H1 (cell line): ENCODE measurements around the gene GALNT17. TPM values are rescaled to one million over a fixed set of nuclear protein-coding genes. Genes with fewer than 3 reads are reported as not detected.

Experiments
- CTCF ChIA-PET: fragments of 300-600 bp; sonication (Branson Sonifier 250); formaldehyde crosslinking; loops from one replicate; lab custom pipeline; 2021; ENCODE audit not compliant: partially characterized antibody; lab: Charles Lee
- POLR2A ChIA-PET: fragments of 300-600 bp; sonication (Branson Sonifier 250); formaldehyde crosslinking; loops from one replicate; lab custom pipeline; 2021; ENCODE audit warnings: inconsistent platforms; ENCODE audit not compliant: partially characterized antibody; lab: Charles Lee
- DNase-seq, 2 experiments: peaks; one replicate each; pipeline versions ENCODE4 v3.0.0 to v3.0.0-alpha.2; 2010 to 2022; ENCODE audit warnings: low spot score in 2 of 2, low read depth in 1 of 2, mixed read lengths in 1 of 2
- FAIRE-seq: peaks from 2 replicates; lab custom pipeline; 2011; peaks lifted over from hg19 to GRCh38; lab: Jason Lieb, UNC
- H2AFZ ChIP-seq: 2 replicates; pipeline ENCODE4 v1.8.1; 2012; ENCODE audit warnings: low read length, inconsistent platforms
- H2AK5ac ChIP-seq: 2 replicates; pipeline ENCODE4 v1.6.1; 2013; ENCODE audit warnings: low read depth, low read length
- H2BK120ac ChIP-seq: replicated peaks from 2 replicates; pipeline ENCODE3; 2013; ENCODE audit warnings: low read depth, low read length, inconsistent platforms
- H2BK12ac ChIP-seq: 2 replicates; pipeline ENCODE4 v1.6.1; 2013; ENCODE audit warnings: low read depth, low read length
- H2BK15ac ChIP-seq: 2 replicates; pipeline ENCODE4 v1.6.1; 2013; ENCODE audit warnings: low read length
- H2BK20ac ChIP-seq: 2 replicates; pipeline ENCODE4 v1.6.1; 2013; ENCODE audit warnings: low read length
- H2BK5ac ChIP-seq: 2 replicates; pipeline ENCODE4 v1.6.1; 2013; ENCODE audit warnings: low read depth, low read length
- H3K14ac ChIP-seq: 2 replicates; pipeline ENCODE4 v1.6.1; 2013; ENCODE audit warnings: inconsistent platforms; ENCODE audit not compliant: insufficient read length
- H3K18ac ChIP-seq: 2 replicates; pipeline ENCODE4 v1.6.1; 2013; ENCODE audit warnings: low read length; ENCODE audit errors: extremely low read depth
- H3K23ac ChIP-seq: 2 replicates; pipeline ENCODE4 v1.6.1; 2013; ENCODE audit warnings: inconsistent platforms; ENCODE audit not compliant: insufficient read length
- H3K23me2 ChIP-seq: 2 replicates; pipeline ENCODE4 v1.6.1; 2013; ENCODE audit warnings: low read depth, low read length
- H3K27ac ChIP-seq: 2 replicates; pipeline ENCODE4 v1.6.1; 2011; ENCODE audit warnings: low read depth, low read length, inconsistent platforms
- H3K27me3 ChIP-seq, 4 experiments: replicated peaks in 1 of 4; 1 replicate in 1 of 4; 2 replicates in 3 of 4; pipeline versions ENCODE4 v1.6.1 to v1.8.1; 2011 to 2013; ENCODE audit warnings: low read length in 3 of 4, mild to moderate bottlenecking in 3 of 4, inconsistent platforms in 2 of 4, mixed read lengths in 2 of 4, moderate library complexity in 1 of 4; ENCODE audit not compliant: control insufficient read depth in 3 of 4, insufficient read depth in 3 of 4; ENCODE audit errors: extremely low read depth in 1 of 4
- H3K36me3 ChIP-seq, 4 experiments: 2 replicates each; pipeline versions ENCODE4 v1.6.1 to v1.8.1; 2011 to 2013; ENCODE audit warnings: mild to moderate bottlenecking in 4 of 4, low read length in 3 of 4, moderate library complexity in 2 of 4, control low read depth in 1 of 4, inconsistent platforms in 1 of 4; ENCODE audit not compliant: insufficient read depth in 4 of 4, control insufficient read depth in 2 of 4
- H3K4ac ChIP-seq: replicated peaks from 2 replicates; pipeline ENCODE3; 2013; ENCODE audit warnings: low read length, low read depth, mixed read lengths, inconsistent platforms; ENCODE audit not compliant: insufficient read length
- H3K4me1 ChIP-seq, 4 experiments: replicated peaks in 1 of 4; 1 replicate in 1 of 4; 2 replicates in 3 of 4; pipeline versions ENCODE4 v1.6.1 to v1.8.1; 2011 to 2013; ENCODE audit warnings: low read length in 3 of 4, inconsistent platforms in 2 of 4, mixed read lengths in 1 of 4; ENCODE audit not compliant: insufficient read depth in 4 of 4, control insufficient read depth in 3 of 4
- H3K4me2 ChIP-seq, 2 experiments: 2 replicates each; pipeline versions ENCODE4 v1.6.1 to v1.8.1; 2011 to 2013; ENCODE audit warnings: low read depth in 2 of 2, low read length in 2 of 2, control low read depth in 1 of 2, inconsistent platforms in 1 of 2, mild to moderate bottlenecking in 1 of 2; ENCODE audit not compliant: insufficient read depth in 1 of 2
- H3K4me3 ChIP-seq, 4 experiments: fragments of 200-600, 300-600 bp in 1 of 4; sonication (generic), shearing (Covaris generic), sonication (Bioruptor Twin) in 1 of 4; 2 replicates each; pipeline versions ENCODE4 v1.5.1 to v1.8.1; 2011 to 2016; ENCODE audit warnings: low read length in 4 of 4, low read depth in 3 of 4, control low read depth in 2 of 4, inconsistent platforms in 2 of 4, mild to moderate bottlenecking in 2 of 4, mixed read lengths in 1 of 4, moderate library complexity in 1 of 4; ENCODE audit not compliant: insufficient read depth in 2 of 4; ENCODE audit errors: extremely low read depth in 1 of 4
- H3K56ac ChIP-seq: replicated peaks from 2 replicates; pipeline ENCODE3; 2013; ENCODE audit warnings: low read depth, mild to moderate bottlenecking, mixed read lengths, low read length, inconsistent platforms; ENCODE audit not compliant: insufficient read length
- H3K79me1 ChIP-seq: 2 replicates; pipeline ENCODE4 v1.6.1; 2013; ENCODE audit warnings: low read depth, low read length, control low read depth
- H3K79me2 ChIP-seq, 2 experiments: 2 replicates each; pipeline versions ENCODE4 v1.6.1 to v1.8.1; 2012 to 2013; ENCODE audit warnings: low read length in 2 of 2, mild to moderate bottlenecking in 2 of 2, inconsistent platforms in 1 of 2; ENCODE audit not compliant: insufficient read depth in 2 of 2, control insufficient read depth in 1 of 2
- H3K9ac ChIP-seq, 4 experiments: replicated peaks in 1 of 4; 1 replicate in 1 of 4; 2 replicates in 3 of 4; pipeline versions ENCODE4 v1.6.1 to v1.8.1; 2011 to 2013; ENCODE audit warnings: low read depth in 3 of 4, low read length in 3 of 4, control low read depth in 2 of 4, mild to moderate bottlenecking in 2 of 4, moderate library complexity in 2 of 4, inconsistent platforms in 1 of 4; ENCODE audit errors: extremely low read depth in 1 of 4
- H3K9me3 ChIP-seq, 2 experiments: 2 replicates each; pipeline versions ENCODE4 v1.6.1 to v1.8.1; 2012 to 2013; ENCODE audit warnings: mild to moderate bottlenecking in 2 of 2, moderate library complexity in 2 of 2, control low read depth in 1 of 2, inconsistent platforms in 1 of 2, low read depth in 1 of 2, low read length in 1 of 2, mixed read lengths in 1 of 2; ENCODE audit not compliant: insufficient read depth in 2 of 2
- H4K20me1 ChIP-seq, 2 experiments: replicated peaks in 1 of 2; 2 replicates each; pipeline versions ENCODE3 to v1.8.1; 2011 to 2013; ENCODE audit warnings: inconsistent platforms in 2 of 2, low read length in 2 of 2, mild to moderate bottlenecking in 1 of 2; ENCODE audit not compliant: insufficient read depth in 2 of 2, control insufficient read depth in 1 of 2
- H4K5ac ChIP-seq: 2 replicates; pipeline ENCODE4 v1.6.1; 2013; ENCODE audit warnings: low read length, low read depth, mixed read lengths, inconsistent platforms; ENCODE audit not compliant: insufficient read length
- H4K8ac ChIP-seq: 2 replicates; pipeline ENCODE4 v1.8.0; 2013; ENCODE audit warnings: mild to moderate bottlenecking, moderate library complexity, low read length, inconsistent platforms; ENCODE audit not compliant: insufficient read depth; ENCODE audit errors: extremely low read depth
- H4K91ac ChIP-seq: replicated peaks from 2 replicates; pipeline ENCODE3; 2013; ENCODE audit warnings: low read length, mixed read lengths, inconsistent platforms; ENCODE audit not compliant: insufficient read length
- CEBPB ChIP-seq: IDR thresholded peaks from 2 replicates; pipeline ENCODE4 v1.6.1; 2012; ENCODE audit warnings: low read depth, low read length
- PHF8 ChIP-seq: fragments of 200-600 bp; sonication (generic); conservative IDR thresholded peaks from 2 replicates; pipeline ENCODE4 v1.7.1; 2012; ENCODE audit warnings: low read depth, mild to moderate bottlenecking, inconsistent platforms, low read length, moderate library complexity
- WGBS, 2 experiments: shearing (Covaris generic) in 1 of 2; methylation state at CpG; one replicate each; pipeline versions ENCODE4 v1.1.6 to v1.1.7; 2013 to 2015; ENCODE audit warnings: low lambda C conversion rate in 2 of 2, mixed read lengths in 2 of 2, inconsistent platforms in 1 of 2, low coverage in 1 of 2, missing lambda C conversion rate in 1 of 2; ENCODE audit not compliant: insufficient replicate concordance in 2 of 2, insufficient coverage in 1 of 2, insufficient read length in 1 of 2; ENCODE audit errors: extremely low coverage in 1 of 2, missing lambda C conversion rate in 1 of 2; 5-methylcytosine and 5-hydroxymethylcytosine counted together
- polyA plus RNA-seq, 7 experiments: library from polyadenylated mRNA; depleted of rRNA in 3 of 7; stranded (reverse) in 5 of 7; unstranded in 2 of 7; fragments of >200 nt in 5 of 7; fragments of 200-250 nt in 2 of 7; gene quantifications; 1 replicate in 5 of 7; 2 replicates in 1 of 7; 4 replicates in 1 of 7; pipeline versions ENCODE4 v1.2.1 to v1.2.3, GENCODE V29; 2011 to 2013; ENCODE audit warnings: missing spikeins in 2 of 7, mixed read lengths in 2 of 7
- total RNA-seq: library from RNA; stranded (reverse); fragmentation: NEBNext Ultra II Directional; extraction: Animal tissue kit (Norgen Biotek cat#: 25700); gene quantifications from 2 replicates; pipeline ENCODE4 v1.2.1, GENCODE V29; 2021
- TF ChIP-seq, protein P1 (sequence below): IDR thresholded peaks from 2 replicates; pipeline ENCODE4 v1.6.1; 2011; ENCODE audit warnings: low read depth, mild to moderate bottlenecking, low read length; ENCODE audit not compliant: insufficient read depth

The GALNT17 gene
- total and polyA plus RNA-seq, 2 of the 8 experiments (the other 6 are each of a cell fraction or from before 2014, with no cell fraction given), result 37.7 to 47.0 TPM

DNA sequence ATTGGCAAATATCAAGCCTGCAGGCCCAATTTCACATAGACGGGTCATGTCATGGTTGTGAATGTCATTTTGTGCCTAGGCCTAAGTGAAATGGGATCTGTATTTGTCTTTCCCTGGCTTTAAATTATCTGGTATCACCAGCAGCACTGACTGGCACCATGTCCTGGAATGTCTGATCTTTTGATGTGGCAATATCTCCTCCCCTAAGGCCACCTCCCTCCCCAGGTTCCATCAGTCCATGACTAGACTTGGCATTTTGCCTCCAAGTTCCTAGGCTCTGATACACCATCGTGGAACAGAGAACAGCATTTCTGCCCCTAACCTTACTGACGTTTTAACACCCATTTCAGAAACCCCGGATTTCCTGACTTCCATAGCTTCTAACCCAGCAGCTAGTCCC is 513.9 kb downstream of the GALNT17 start:
- H3K9me3 ChIP-seq, result peaks cover 0 to 4% of the 10 kb centered on the region in 2 experiments; a peak in 1 of 4 replicates
- H3K4me1 ChIP-seq, result 0 out of 7 replicates have a peak, but pooled peaks cover 0 to 3% (median 0%) of the 10 kb centered on the region in 4 experiments
- H3K79me2 ChIP-seq, result no peaks in the 10 kb centered on the region
- no peak for FAIRE-seq
- H2BK12ac ChIP-seq, result no peak overlapping the region
- H2BK20ac ChIP-seq, result no peak overlapping the region
- no peak overlapping the region for H3K56ac ChIP-seq
- no peak overlapping the region for H2AFZ ChIP-seq
- CTCF ChIA-PET, result no interaction called here
- H3K36me3 ChIP-seq, result no peaks in the 10 kb centered on the region
- no peak overlapping the region for H3K4ac ChIP-seq
- H4K5ac ChIP-seq, result no peak overlapping the region
- WGBS, 2 experiments, result 86% methylated on average over 4 of the region's 4 CpGs; no CpG with 5 or more reads in 1 of the 2 experiments
- no peak overlapping the region for H3K23ac ChIP-seq
- no peak overlapping the region for H3K18ac ChIP-seq
- no peak for DNase-seq
- H3K27ac ChIP-seq, result no peak overlapping the region
- H3K23me2 ChIP-seq, result no peaks in the 10 kb centered on the region
- H3K4me3 ChIP-seq, result no peak overlapping the region
- H2AK5ac ChIP-seq, result no peak overlapping the region
- no peaks in the 10 kb centered on the region for H4K20me1 ChIP-seq
- no peak overlapping the region for H2BK15ac ChIP-seq
- H2BK5ac ChIP-seq, result no peak overlapping the region
- TF ChIP-seq, protein P1, sequence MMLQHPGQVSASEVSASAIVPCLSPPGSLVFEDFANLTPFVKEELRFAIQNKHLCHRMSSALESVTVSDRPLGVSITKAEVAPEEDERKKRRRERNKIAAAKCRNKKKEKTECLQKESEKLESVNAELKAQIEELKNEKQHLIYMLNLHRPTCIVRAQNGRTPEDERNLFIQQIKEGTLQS, result no peak
- no peak for TF ChIP-seq CEBPB
- TF ChIP-seq PHF8, result no peak
- TF ChIP-seq, all 59 proteins: peak for 0
- POLR2A ChIA-PET, result no interaction called here
- no peak overlapping the region for H4K91ac ChIP-seq
- no peaks in the 10 kb centered on the region for H3K79me1 ChIP-seq
- no peak overlapping the region for H3K9ac ChIP-seq
- H3K4me2 ChIP-seq, result no peak overlapping the region
- H3K14ac ChIP-seq, result no peak overlapping the region
- H2BK120ac ChIP-seq, result no peak overlapping the region
- H3K27me3 ChIP-seq, result no peaks in the 10 kb centered on the region
- no peak overlapping the region for H4K8ac ChIP-seq
